ENCODE data around the gene SNX2.
"Not testable (repeated sequence)": the region's sequence is repeated elsewhere in the genome, so short reads cannot be mapped to it uniquely, and the experiment has no call there.

SNX2 gene

DNA sequence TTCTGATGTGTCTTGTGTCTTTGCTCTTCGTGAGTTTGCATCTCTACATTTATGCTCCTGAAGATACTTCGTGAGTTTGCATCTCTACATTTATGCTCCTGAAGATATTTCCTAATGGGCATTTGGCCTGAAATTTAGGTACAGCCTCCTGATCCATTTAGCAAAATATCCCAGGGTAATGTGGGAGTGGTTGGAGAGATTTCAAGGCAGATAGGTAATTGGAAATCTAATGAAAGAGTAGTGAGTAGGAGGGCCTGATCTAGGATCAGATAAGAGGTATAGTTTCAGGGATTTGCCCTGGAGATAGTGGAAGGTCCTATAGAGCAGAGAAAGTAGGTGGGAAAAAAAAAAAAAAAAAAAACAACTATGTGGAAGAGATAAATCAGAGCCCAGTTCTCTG lies 14.6 kb upstream of the SNX2 start:
- Histone ChIP-seq H3K14ac (ENCODE audit: low read length in 2 of 2) (no peak overlapping the region), H2BK120ac (ENCODE audit: low read depth, low read length) (no peak overlapping the region), H3K79me1 (replicated peaks; ENCODE audit: low read length, poor library complexity, severe bottlenecking) (no peaks in the 10 kb centered on the region), H3K4me2 (ENCODE audit: low read length, poor library complexity, severe bottlenecking) (no peak overlapping the region), H3K4me1 (ENCODE audit: control insufficient read depth, insufficient read depth, low read depth, low read length) (no peaks in the 10 kb centered on the region), H3K18ac (ENCODE audit: low read depth in 1 of 2, low read length in 2 of 2) (no peak overlapping the region), H2BK5ac (ENCODE audit: low read depth, low read length, poor library complexity, severe bottlenecking) (no peak overlapping the region), H2AK5ac (ENCODE audit: low read length, severe bottlenecking) (no peak overlapping the region), H3K9ac (ENCODE audit: low read length) (no peak overlapping the region), H4K91ac (ENCODE audit: low read length) (no peak overlapping the region), H3K36me3 (ENCODE audit: control insufficient read depth in 1 of 2, insufficient read depth in 2 of 2, low read depth in 1 of 2, low read length in 2 of 2) (no peaks in the 10 kb centered on the region), H4K8ac (ENCODE audit: low read length) (no peak overlapping the region), H3K4me3 (ENCODE audit: insufficient read depth in 1 of 2, low read depth in 1 of 2, low read length in 2 of 2) (no peak overlapping the region), H3K4ac (ENCODE audit: low read depth in 1 of 2, low read length in 2 of 2) (no peak overlapping the region), H2BK12ac (ENCODE audit: low read length in 2 of 2) (no peak overlapping the region), H2AFZ (ENCODE audit: low read depth, low read length) (no peak overlapping the region), H3K27ac (ENCODE audit: low read length, poor library complexity, severe bottlenecking) (no peak overlapping the region), H3K9me3 (ENCODE audit: control insufficient read depth, low read length) (no peaks in the 10 kb centered on the region), H2BK15ac (ENCODE audit: low read depth, poor library complexity, severe bottlenecking) (no peak overlapping the region), H3K23ac (ENCODE audit: low read length in 2 of 2) (no peak overlapping the region), H3K27me3 (ENCODE audit: control insufficient read depth in 1 of 2, insufficient read depth in 1 of 2, low read length in 2 of 2) (no peaks in the 10 kb centered on the region)
- DNase-seq: no peak
- 89% methylated on average over 2 of the region's 2 CpGs for WGBS

GRCh38 chr5:122761115-122761514 lies 13.8 kb upstream of the SNX2 start:
- Histone ChIP-seq H4K8ac (ENCODE audit: low read length) (no peak overlapping the region), H3K4me3 (ENCODE audit: insufficient read depth in 1 of 2, low read depth in 1 of 2, low read length in 2 of 2) (no peak overlapping the region), H4K91ac (ENCODE audit: low read length) (no peak overlapping the region), H3K9me3 (ENCODE audit: control insufficient read depth, low read length) (no peaks in the 10 kb centered on the region), H3K36me3 (ENCODE audit: control insufficient read depth in 1 of 2, insufficient read depth in 2 of 2, low read depth in 1 of 2, low read length in 2 of 2) (no peaks in the 10 kb centered on the region), H2BK5ac (ENCODE audit: low read depth, low read length, poor library complexity, severe bottlenecking) (no peak overlapping the region), H2AFZ (ENCODE audit: low read depth, low read length) (no peak overlapping the region), H3K27ac (ENCODE audit: low read length, poor library complexity, severe bottlenecking) (no peak overlapping the region), H3K4me2 (ENCODE audit: low read length, poor library complexity, severe bottlenecking) (no peak overlapping the region), H3K14ac (ENCODE audit: low read length in 2 of 2) (no peak overlapping the region), H3K79me1 (replicated peaks; ENCODE audit: low read length, poor library complexity, severe bottlenecking) (no peaks in the 10 kb centered on the region), H3K9ac (ENCODE audit: low read length) (no peak overlapping the region), H2BK12ac (ENCODE audit: low read length in 2 of 2) (no peak overlapping the region), H2AK5ac (ENCODE audit: low read length, severe bottlenecking) (no peak overlapping the region), H3K27me3 (ENCODE audit: control insufficient read depth in 1 of 2, insufficient read depth in 1 of 2, low read length in 2 of 2) (no peaks in the 10 kb centered on the region), H3K23ac (ENCODE audit: low read length in 2 of 2) (no peak overlapping the region), H3K4me1 (ENCODE audit: control insufficient read depth, insufficient read depth, low read depth, low read length) (no peaks in the 10 kb centered on the region), H2BK15ac (ENCODE audit: low read depth, poor library complexity, severe bottlenecking) (no peak overlapping the region), H3K4ac (ENCODE audit: low read depth in 1 of 2, low read length in 2 of 2) (no peak overlapping the region), H2BK120ac (ENCODE audit: low read depth, low read length) (no peak overlapping the region), H3K18ac (ENCODE audit: low read depth in 1 of 2, low read length in 2 of 2) (no peak overlapping the region)
- no peak for DNase-seq
- 82% methylated on average over 1 of the region's 1 CpG for WGBS

DNA sequence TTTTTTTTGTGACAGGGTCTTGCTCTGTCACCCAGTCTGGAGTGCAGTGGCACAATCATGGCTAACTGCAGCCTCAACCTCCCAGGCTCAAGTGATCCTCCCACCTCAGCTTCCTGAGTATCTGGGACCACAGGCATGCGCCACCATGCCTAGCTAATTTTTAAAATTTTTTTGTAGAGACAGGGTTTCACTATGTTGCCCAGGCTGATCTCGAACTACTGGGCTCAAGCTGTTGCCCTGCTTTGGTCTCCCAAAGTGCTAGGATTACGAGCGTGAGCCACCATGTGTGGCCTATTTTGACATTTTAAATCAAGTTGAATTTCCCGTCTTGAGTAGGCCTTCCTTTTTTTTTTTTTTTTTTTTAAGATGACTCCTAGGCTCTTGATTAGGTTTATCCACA lies 13.0 kb upstream of the SNX2 start:
- H3K14ac ChIP-seq (ENCODE audit: low read length in 2 of 2); H3K4me2 ChIP-seq (ENCODE audit: low read length, poor library complexity, severe bottlenecking); H2AFZ ChIP-seq (ENCODE audit: low read depth, low read length); H3K18ac ChIP-seq (ENCODE audit: low read depth in 1 of 2, low read length in 2 of 2); DNase-seq; H2BK12ac ChIP-seq (ENCODE audit: low read length in 2 of 2); H3K9ac ChIP-seq (ENCODE audit: low read length); H3K79me1 ChIP-seq (replicated peaks; ENCODE audit: low read length, poor library complexity, severe bottlenecking); H3K27me3 ChIP-seq (ENCODE audit: control insufficient read depth in 1 of 2, insufficient read depth in 1 of 2, low read length in 2 of 2); H3K4ac ChIP-seq (ENCODE audit: low read depth in 1 of 2, low read length in 2 of 2); H4K91ac ChIP-seq (ENCODE audit: low read length); H4K8ac ChIP-seq (ENCODE audit: low read length); H2BK120ac ChIP-seq (ENCODE audit: low read depth, low read length); H2BK5ac ChIP-seq (ENCODE audit: low read depth, low read length, poor library complexity, severe bottlenecking); H2AK5ac ChIP-seq (ENCODE audit: low read length, severe bottlenecking); H3K36me3 ChIP-seq (ENCODE audit: control insufficient read depth in 1 of 2, insufficient read depth in 2 of 2, low read depth in 1 of 2, low read length in 2 of 2); H3K27ac ChIP-seq (ENCODE audit: low read length, poor library complexity, severe bottlenecking); H3K4me3 ChIP-seq (ENCODE audit: insufficient read depth in 1 of 2, low read depth in 1 of 2, low read length in 2 of 2); H3K23ac ChIP-seq (ENCODE audit: low read length in 2 of 2); H3K4me1 ChIP-seq (ENCODE audit: control insufficient read depth, insufficient read depth, low read depth, low read length); H2BK15ac ChIP-seq (ENCODE audit: low read depth, poor library complexity, severe bottlenecking); H3K9me3 ChIP-seq (ENCODE audit: control insufficient read depth, low read length): not testable (repeated sequence)
- WGBS: 86% methylated on average over 5 of the region's 5 CpGs

- Histone ChIP-seq H2AK5ac (ENCODE audit: low read length, severe bottlenecking) (no peak overlapping the region), H3K27ac (ENCODE audit: low read length, poor library complexity, severe bottlenecking) (no peak overlapping the region), H4K91ac (ENCODE audit: low read length) (no peak overlapping the region), H3K4me2 (ENCODE audit: low read length, poor library complexity, severe bottlenecking) (no peak overlapping the region), H2AFZ (ENCODE audit: low read depth, low read length) (no peak overlapping the region), H3K9me3 (ENCODE audit: control insufficient read depth, low read length) (no peaks in the 10 kb centered on the region), H3K14ac (ENCODE audit: low read length in 2 of 2) (no peak overlapping the region), H2BK12ac (ENCODE audit: low read length in 2 of 2) (no peak overlapping the region), H3K27me3 (ENCODE audit: control insufficient read depth in 1 of 2, insufficient read depth in 1 of 2, low read length in 2 of 2) (no peaks in the 10 kb centered on the region), H3K18ac (ENCODE audit: low read depth in 1 of 2, low read length in 2 of 2) (no peak overlapping the region), H3K4me3 (ENCODE audit: insufficient read depth in 1 of 2, low read depth in 1 of 2, low read length in 2 of 2) (no peak overlapping the region), H3K9ac (ENCODE audit: low read length) (no peak overlapping the region), H2BK15ac (ENCODE audit: low read depth, poor library complexity, severe bottlenecking) (no peak overlapping the region), H3K36me3 (ENCODE audit: control insufficient read depth in 1 of 2, insufficient read depth in 2 of 2, low read depth in 1 of 2, low read length in 2 of 2) (no peaks in the 10 kb centered on the region), H2BK120ac (ENCODE audit: low read depth, low read length) (no peak overlapping the region), H4K8ac (ENCODE audit: low read length) (no peak overlapping the region), H3K79me1 (replicated peaks; ENCODE audit: low read length, poor library complexity, severe bottlenecking) (no peaks in the 10 kb centered on the region), H2BK5ac (ENCODE audit: low read depth, low read length, poor library complexity, severe bottlenecking) (no peak overlapping the region), H3K4me1 (ENCODE audit: control insufficient read depth, insufficient read depth, low read depth, low read length) (no peaks in the 10 kb centered on the region), H3K23ac (ENCODE audit: low read length in 2 of 2) (no peak overlapping the region), H3K4ac (ENCODE audit: low read depth in 1 of 2, low read length in 2 of 2) (no peak overlapping the region)
- DNase-seq: no peak
Observed at GRCh38 chr5:122766130-122766529, 8.8 kb upstream of the SNX2 start.
